Esophagus muscularis mucosa (tissue), 4 donors: Measurements from ENCODE around the gene DPP4. TPM values are rescaled to one million over a fixed set of nuclear protein-coding genes. Genes with fewer than 3 reads are reported as not detected.

Experiments used
- DNase-seq: peaks from one replicate; pipeline ENCODE4 v3.0.0-alpha.2; 2017; ENCODE audit errors: extremely low spot score
- H3K27ac ChIP-seq, 4 donors: fragments of 200-600 bp; sonication (generic); replicated peaks in 1 of 4; 1 replicate in 3 of 4; 2 replicates in 1 of 4; pipeline ENCODE4 v1.5.1; 2016 to 2019; ENCODE audit warnings: mild to moderate bottlenecking in 1 of 4
- H3K27me3 ChIP-seq, 4 donors: fragments of 200-600 bp; sonication (generic); one replicate each; pipeline versions ENCODE4 v1.5.1 to v1.6.0; 2016 to 2019
- H3K36me3 ChIP-seq, 4 donors: fragments of 200-600 bp; sonication (generic); one replicate each; pipeline ENCODE4 v1.5.1; 2016 to 2019
- H3K4me1 ChIP-seq, 4 donors: fragments of 200-600 bp; sonication (generic); one replicate each; pipeline ENCODE4 v1.5.1; 2016 to 2019
- H3K4me3 ChIP-seq, 4 donors: fragments of 200-600 bp; sonication (generic); 1 replicate in 2 of 4; 2 replicates in 2 of 4; pipeline ENCODE4 v1.5.1; 2016 to 2019; ENCODE audit warnings: mild to moderate bottlenecking in 4 of 4, moderate library complexity in 1 of 4
- H3K9me3 ChIP-seq, 4 donors: fragments of 200-600 bp; sonication (generic); 1 replicate in 3 of 4; 2 replicates in 1 of 4; pipeline ENCODE4 v1.5.1; 2016 to 2019
- CTCF ChIP-seq, 3 experiments: fragments of 200-600 bp in 2 of 3; fragments of 450-650 bp in 1 of 3; sonication (generic) in 2 of 3; IDR thresholded peaks; one replicate each; pipeline ENCODE4 v1.5.1; 2017 to 2019; ENCODE audit warnings: antibody characterized with exemption in 3 of 3, mild to moderate bottlenecking in 2 of 3, moderate library complexity in 1 of 3
- EP300 ChIP-seq: sonication (generic); formaldehyde crosslinking; IDR thresholded peaks from one replicate; pipeline ENCODE4 v1.6.1; 2017; ENCODE audit warnings: antibody characterized with exemption
- POLR2A ChIP-seq: fragments of 450-650 bp; IDR thresholded peaks from one replicate; pipeline ENCODE4 v1.6.1; 2017; ENCODE audit warnings: antibody characterized with exemption, moderate library complexity, mild to moderate bottlenecking, low read depth
- POLR2AphosphoS5 ChIP-seq, 2 donors: sonication (generic); formaldehyde crosslinking; IDR thresholded peaks; one replicate each; pipeline ENCODE4 v1.6.1; 2017; ENCODE audit warnings: antibody characterized with exemption in 2 of 2
- WGBS: methylation state at CpG from one replicate; pipeline ENCODE4 v1.1.5; 2018; 5-methylcytosine and 5-hydroxymethylcytosine counted together
- intact Hi-C: fragments of 100-400 bp; cut with DNase I; formaldehyde crosslinking; loops from one replicate; pipeline ENCODE4 v1.15.1; 2023
- small RNA-seq, 3 donors: library from RNA; depleted of rRNA; stranded (forward); fragments of <200 nt; gene quantifications; one replicate each; pipeline ENCODE3, GENCODE V24; 2016
- total RNA-seq, 4 donors: library from RNA; depleted of rRNA; stranded (reverse); fragments of >200 nt; gene quantifications; one replicate each; pipeline versions ENCODE4 v1.1.0 to v1.2.1, GENCODE V29; 2016

The DPP4 gene
- total RNA-seq, 4 donors from 2014 or later = 2.2 to 4.1 (median 2.8) TPM

- intact Hi-C loops = no loop called here
- no peak for DNase-seq
- no peaks in the 10 kb centered on the region for H3K9me3 ChIP-seq
Observed at GRCh38 chr2:161947836-161948235, 126.2 kb downstream of the DPP4 start.

GRCh38 chr2:161947406-161947805 is 126.6 kb downstream of the DPP4 start:
- no peak for DNase-seq
- TF ChIP-seq POLR2AphosphoS5 (IDR thresholded peaks at IDR 0.05) = no peak
- TF ChIP-seq POLR2A = no peak
- no peak for TF ChIP-seq EP300
- TF ChIP-seq CTCF (IDR thresholded peaks at IDR 0.05) = no peak
- intact Hi-C loops = no loop called here
- no peak overlapping the region for H3K27ac ChIP-seq
- H3K4me1 ChIP-seq = no peaks in the 10 kb centered on the region
- H3K27me3 ChIP-seq = no peaks in the 10 kb centered on the region
- no peak overlapping the region for H3K4me3 ChIP-seq
- no peaks in the 10 kb centered on the region for H3K9me3 ChIP-seq
- WGBS = 40% methylated on average over 3 of the region's 3 CpGs
- H3K36me3 ChIP-seq = no peaks in the 10 kb centered on the region

More at GRCh38 chr2:161947836-161948235, 126.2 kb downstream of the DPP4 start:
- TF ChIP-seq POLR2AphosphoS5 (IDR thresholded peaks at IDR 0.05) (no peak), CTCF (IDR thresholded peaks at IDR 0.05) (no peak)
- no peaks in the 10 kb centered on the region for H3K4me1 ChIP-seq
- no peak overlapping the region for H3K4me3 ChIP-seq
- H3K27ac ChIP-seq = no peak overlapping the region
- no peaks in the 10 kb centered on the region for H3K36me3 ChIP-seq
- H3K27me3 ChIP-seq = no peaks in the 10 kb centered on the region
- 37% methylated on average over 5 of the region's 5 CpGs for WGBS

GRCh38 chr2:161946489-161947107 is 127.4 kb downstream of the DPP4 start:
- H3K9me3 ChIP-seq = no peaks in the 10 kb centered on the region
- TF ChIP-seq CTCF (IDR thresholded peaks at IDR 0.05) (peak in 2 of 3 experiments; percentile 34 to 46), POLR2AphosphoS5 (IDR thresholded peaks at IDR 0.05) (no peak)
- intact Hi-C loops = no loop called here
- H3K4me1 ChIP-seq = no peaks in the 10 kb centered on the region
- no peak for DNase-seq
- H3K4me3 ChIP-seq = no peak overlapping the region
- H3K36me3 ChIP-seq = no peaks in the 10 kb centered on the region
- H3K27ac ChIP-seq = no peak overlapping the region
- 23% methylated on average over 3 of the region's 3 CpGs for WGBS
- H3K27me3 ChIP-seq = no peaks in the 10 kb centered on the region

- Histone ChIP-seq H3K9me3 (no peaks in the 10 kb centered on the region), H3K4me3 (no peak overlapping the region), H3K27ac (no peak overlapping the region), H3K36me3 (no peaks in the 10 kb centered on the region), H3K27me3 (peaks cover 0 to 4% (median 0%) of the 10 kb centered on the region in 4 donors), H3K4me1 (no peaks in the 10 kb centered on the region)
- DNase-seq = no peak
- TF ChIP-seq EP300 = no peak
- no peak for TF ChIP-seq POLR2AphosphoS5 (IDR thresholded peaks at IDR 0.05)
- no peak for TF ChIP-seq CTCF (IDR thresholded peaks at IDR 0.05)
- TF ChIP-seq POLR2A = no peak
- WGBS = 38% methylated on average over 2 of the region's 2 CpGs
- intact Hi-C loops = loop anchor here (5.0 kb wide), 1 partner anchor 356 kb away; no protein-coding TSS in a partner anchor
Observed at GRCh38 chr2:161943011-161943410, 131.0 kb downstream of the DPP4 start.

Small RNA genes within 50 kb of the gene (small RNA-seq; reads per million reads assigned to genes)
- 0 reads per million in 3 donors for gene TIMM8AP1

Other genes with a start within 250 kb of the DPP4 start
- gene GCG, start 78.0 kb upstream of the DPP4 start, total RNA-seq = not detected
- 10 to 100 TPM in 3 of 4 donors, 1 to 10 TPM in 1; 8.0 to 16.7 (median 13.1) TPM for gene FAP, start 169.2 kb upstream of the DPP4 start, total RNA-seq
- gene IFIH1, start 244.5 kb upstream of the DPP4 start, total RNA-seq = 10 to 100 TPM in 2 of 4 donors, 1 to 10 TPM in 2; 8.6 to 12.9 (median 10.6) TPM